A673 (cell line): ENCODE data around the gene STX1B. TPM values are rescaled to one million over a fixed set of nuclear protein-coding genes. Genes with fewer than 3 reads are reported as not detected.

Experiments
- BruUV-seq: library from RNA; stranded (reverse); fragments of 400-500 nt; replicated peaks from 2 replicates; lab custom pipeline; 2021; lab: Mats Ljungman, UMichigan
- CTCF ChIA-PET: fragments of 300-600 bp; sonication (Branson Sonifier 250); formaldehyde crosslinking; loops from one replicate; lab custom pipeline; 2022; ENCODE audit warnings: antibody characterized with exemption; lab: Charles Lee
- POLR2A ChIA-PET: fragments of 300-600 bp; sonication (Branson Sonifier 250); formaldehyde crosslinking; loops from one replicate; lab custom pipeline; 2022; ENCODE audit warnings: antibody characterized with exemption; ENCODE audit not compliant: low non-redundant PET; lab: Charles Lee
- DNase-seq: peaks from one replicate; pipeline ENCODE4 v3.0.0-alpha.2; 2015; ENCODE audit warnings: low spot score
- H3K27ac ChIP-seq: fragments of 200-600 bp; sonication (generic); 2 replicates; pipeline ENCODE4 v1.5.1; 2016; ENCODE audit warnings: mixed run types, low read depth, mild to moderate bottlenecking, mixed read lengths, antibody characterized with exemption, low read length; ENCODE audit not compliant: poor library complexity, severe bottlenecking
- H3K27me3 ChIP-seq: fragments of 200-600 bp; sonication (generic); replicated peaks from 2 replicates; pipeline ENCODE4 v1.6.1; 2017; ENCODE audit warnings: mixed run types, low read depth, mild to moderate bottlenecking, mixed read lengths, antibody characterized with exemption, low read length; ENCODE audit not compliant: insufficient read depth, poor library complexity
- H3K36me3 ChIP-seq: fragments of 200-600 bp; sonication (generic); 2 replicates; pipeline ENCODE4 v1.6.1; 2016; ENCODE audit warnings: mixed run types, mild to moderate bottlenecking, mixed read lengths, antibody characterized with exemption, low read length; ENCODE audit not compliant: insufficient read depth, poor library complexity, severe bottlenecking
- H3K4me1 ChIP-seq: fragments of 200-600 bp; sonication (generic); 2 replicates; pipeline ENCODE4 v1.6.1; 2017; ENCODE audit warnings: mixed run types, mild to moderate bottlenecking, mixed read lengths, antibody characterized with exemption, low read length; ENCODE audit not compliant: insufficient read depth, poor library complexity, severe bottlenecking
- H3K4me3 ChIP-seq: fragments of 200-600 bp; sonication (generic); 2 replicates; pipeline ENCODE4 v1.5.1; 2016; ENCODE audit warnings: low read depth, mixed run types, mild to moderate bottlenecking, mixed read lengths, low read length; ENCODE audit not compliant: poor library complexity, severe bottlenecking
- H3K9me3 ChIP-seq: fragments of 200-600 bp; sonication (generic); 2 replicates; pipeline ENCODE4 v1.6.1; 2016; ENCODE audit warnings: mixed run types, low read depth, mild to moderate bottlenecking, mixed read lengths, antibody characterized with exemption, low read length; ENCODE audit not compliant: poor library complexity, severe bottlenecking
- EZH2 ChIP-seq: fragments of 200-600 bp; sonication (generic); IDR thresholded peaks from 2 replicates; pipeline ENCODE4 v1.6.1; 2017; ENCODE audit warnings: borderline replicate concordance, low read depth, mild to moderate bottlenecking, mixed read lengths, antibody characterized with exemption, low read length; ENCODE audit not compliant: poor library complexity, severe bottlenecking
- intact Hi-C: fragments of 100-400 bp; cut with micrococcal nuclease; formaldehyde crosslinking; loops from one replicate; pipeline ENCODE4 v1.10.0; 2022; ENCODE audit not compliant: unreplicated experiment
- total RNA-seq: library from RNA; stranded (reverse); gene quantifications from 2 replicates; pipeline ENCODE4 v1.2.3, GENCODE V29; 2021
- TF ChIP-seq, protein P1 (sequence below): fragments of 300-800, 200-600 bp; sonication (generic); conservative IDR thresholded peaks from 2 replicates; pipeline ENCODE4 v1.5.1; 2017; ENCODE audit warnings: low read depth, mild to moderate bottlenecking, antibody characterized with exemption, low read length, moderate library complexity, mixed read lengths

The STX1B gene
- total RNA-seq, 1 experiment from 2014 or later, result 0.62 TPM

DNA sequence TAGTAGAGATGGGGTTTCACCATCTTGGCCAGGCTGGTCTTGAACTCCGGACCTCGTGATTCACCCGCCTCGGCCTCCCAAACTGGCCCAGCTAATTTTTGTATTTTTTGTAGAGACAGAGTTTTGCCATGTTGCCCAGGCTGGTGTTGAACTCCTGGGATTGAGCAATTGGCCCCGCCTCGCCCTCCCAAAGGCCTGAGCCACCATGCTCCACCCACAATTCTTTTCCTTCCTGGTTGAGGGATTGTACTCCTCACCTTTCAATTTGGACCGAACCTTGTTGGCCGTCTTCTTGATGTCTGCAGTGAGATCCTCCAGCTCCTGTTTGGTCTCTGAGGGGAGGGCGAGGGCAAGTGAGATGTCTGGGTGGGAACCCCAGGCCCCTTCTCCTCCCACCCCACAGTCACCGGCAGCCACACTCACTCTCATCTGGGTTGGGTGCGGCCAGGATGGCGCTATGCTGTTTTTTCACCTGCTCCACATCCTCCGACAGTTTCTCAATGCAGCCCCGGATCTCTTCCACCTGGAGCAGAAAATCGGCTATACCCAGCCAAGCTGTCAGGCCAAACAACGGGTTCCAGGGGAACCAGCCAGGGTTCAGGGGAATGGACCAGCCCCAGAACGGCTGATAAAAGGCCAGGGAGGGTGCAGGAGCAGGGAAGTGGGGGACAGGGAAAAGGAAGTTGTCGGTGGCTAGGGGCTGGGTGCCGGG, 9.6 kb downstream of the STX1B start:
- Histone ChIP-seq H3K27ac (no peak overlapping the region), H3K27me3 (no peaks in the 10 kb centered on the region), H3K36me3 (no peaks in the 10 kb centered on the region), H3K4me1 (no peaks in the 10 kb centered on the region), H3K9me3 (no peaks in the 10 kb centered on the region), H3K4me3 (no peak overlapping the region)
- TF ChIP-seq, protein P1, sequence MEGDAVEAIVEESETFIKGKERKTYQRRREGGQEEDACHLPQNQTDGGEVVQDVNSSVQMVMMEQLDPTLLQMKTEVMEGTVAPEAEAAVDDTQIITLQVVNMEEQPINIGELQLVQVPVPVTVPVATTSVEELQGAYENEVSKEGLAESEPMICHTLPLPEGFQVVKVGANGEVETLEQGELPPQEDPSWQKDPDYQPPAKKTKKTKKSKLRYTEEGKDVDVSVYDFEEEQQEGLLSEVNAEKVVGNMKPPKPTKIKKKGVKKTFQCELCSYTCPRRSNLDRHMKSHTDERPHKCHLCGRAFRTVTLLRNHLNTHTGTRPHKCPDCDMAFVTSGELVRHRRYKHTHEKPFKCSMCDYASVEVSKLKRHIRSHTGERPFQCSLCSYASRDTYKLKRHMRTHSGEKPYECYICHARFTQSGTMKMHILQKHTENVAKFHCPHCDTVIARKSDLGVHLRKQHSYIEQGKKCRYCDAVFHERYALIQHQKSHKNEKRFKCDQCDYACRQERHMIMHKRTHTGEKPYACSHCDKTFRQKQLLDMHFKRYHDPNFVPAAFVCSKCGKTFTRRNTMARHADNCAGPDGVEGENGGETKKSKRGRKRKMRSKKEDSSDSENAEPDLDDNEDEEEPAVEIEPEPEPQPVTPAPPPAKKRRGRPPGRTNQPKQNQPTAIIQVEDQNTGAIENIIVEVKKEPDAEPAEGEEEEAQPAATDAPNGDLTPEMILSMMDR, result no peak
- TF ChIP-seq EZH2, result no peak
- no peak for DNase-seq
- BruUV-seq, result no TSS peak
- ChIA-PET CTCF (no interaction called here), POLR2A (no interaction called here)
- intact Hi-C loops, result no loop called here

DNA sequence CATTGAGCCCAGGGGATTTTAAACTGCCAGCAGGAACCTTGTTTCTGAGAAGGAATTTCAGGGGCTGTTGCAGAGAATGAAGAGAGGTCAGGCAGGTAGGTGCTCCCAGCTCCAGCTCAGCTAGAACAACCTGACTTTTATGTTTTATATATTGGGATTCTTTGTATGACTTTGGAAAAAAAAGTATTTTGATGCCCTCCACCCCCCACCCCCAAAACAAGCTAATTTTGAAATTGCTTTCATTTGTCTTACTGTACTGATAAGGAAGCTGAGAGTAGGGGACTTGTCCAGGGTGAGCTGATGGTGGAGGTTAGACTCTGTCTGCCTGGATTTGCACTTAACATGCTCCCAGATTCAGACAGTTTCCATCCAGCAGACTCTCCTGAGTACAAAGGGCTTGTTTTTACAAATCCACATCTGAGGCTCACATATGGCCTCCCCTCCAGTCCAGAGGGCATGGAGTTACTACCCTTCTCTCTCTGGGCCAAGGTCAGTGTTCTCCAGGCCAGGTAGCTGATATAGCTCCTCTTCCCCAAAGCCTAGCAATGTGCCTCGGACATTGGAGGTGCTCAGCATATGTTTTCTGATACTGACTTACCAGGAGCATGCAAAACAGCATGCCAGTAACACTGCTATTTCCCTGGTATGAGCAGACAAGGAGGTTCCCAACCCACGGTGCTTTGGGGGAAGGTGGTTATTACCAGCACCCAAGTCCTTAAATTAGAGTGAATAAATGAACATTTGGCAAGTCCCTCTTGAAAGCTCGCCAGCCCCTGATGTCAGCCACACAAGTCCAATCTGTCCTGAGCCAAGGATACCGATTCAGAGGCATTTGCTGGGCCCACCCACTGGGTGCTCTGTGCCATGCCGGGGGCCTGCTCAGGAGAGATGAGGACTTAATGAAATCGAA, 11.3 kb downstream of the STX1B start:
- no peak for DNase-seq
- Histone ChIP-seq H3K4me1 (no peaks in the 10 kb centered on the region), H3K27me3 (no peaks in the 10 kb centered on the region), H3K4me3 (no peak overlapping the region), H3K9me3 (no peaks in the 10 kb centered on the region), H3K36me3 (no peaks in the 10 kb centered on the region), H3K27ac (no peak overlapping the region)
- no TSS peak for BruUV-seq
- intact Hi-C loops, result loop anchor here (5.0 kb wide), 1 partner anchor 143 kb away; no protein-coding TSS in a partner anchor
- CTCF ChIA-PET, result no interaction called here
- POLR2A ChIA-PET, result interaction anchor here (0.5 kb wide), 1 partner anchor 51 kb away, joined by 3 read pairs; no protein-coding TSS in a partner anchor
- no peak for TF ChIP-seq EZH2
- TF ChIP-seq, protein P1, result no peak
